ENCODE results near the gene LUC7L2.
"Not testable (repeated sequence)": the region's sequence is repeated elsewhere in the genome, so short reads cannot be mapped to it uniquely, and the experiment has no call there.

The LUC7L2 gene

GRCh38 chr7:139357729-139358506 lies 1.8 kb upstream of the LUC7L2 start:
- not testable (repeated sequence) for DNase-seq

- DNase-seq: no peak
Observed at GRCh38 chr7:139358541-139359365, 941 bp upstream of the LUC7L2 start.

- DNase-seq: peak; percentile 99
Observed at GRCh38 chr7:139360210-139360947, 685 bp downstream of the LUC7L2 start.

- DNase-seq: no peak
Observed at GRCh38 chr7:139360948-139361307, 1.2 kb downstream of the LUC7L2 start.

GRCh38 chr7:139361523-139361922 lies 1.8 kb downstream of the LUC7L2 start:
- DNase-seq: no peak

GRCh38 chr7:139362302-139362701 lies 2.6 kb downstream of the LUC7L2 start:
- DNase-seq: no peak

- no peak for DNase-seq
Observed at GRCh38 chr7:139362981-139363380, 3.3 kb downstream of the LUC7L2 start.

- no peak for DNase-seq
Observed at GRCh38 chr7:139365336-139365735, 5.6 kb downstream of the LUC7L2 start.

- DNase-seq: no peak
Observed at GRCh38 chr7:139366400-139366799, 6.7 kb downstream of the LUC7L2 start.

- DNase-seq: no peak
Observed at GRCh38 chr7:139367438-139368155, 7.9 kb downstream of the LUC7L2 start.

GRCh38 chr7:139370301-139370942 lies 10.7 kb downstream of the LUC7L2 start:
- DNase-seq: no peak

- DNase-seq: no peak
Observed at GRCh38 chr7:139370943-139371313, 11.2 kb downstream of the LUC7L2 start.

GRCh38 chr7:139374246-139374645 lies 14.6 kb downstream of the LUC7L2 start:
- DNase-seq: no peak

- DNase-seq: no peak
Observed at GRCh38 chr7:139382439-139382838, 22.7 kb downstream of the LUC7L2 start.

- no peak for DNase-seq
Observed at GRCh38 chr7:139384611-139385010, 24.9 kb downstream of the LUC7L2 start.

GRCh38 chr7:139387594-139387993 lies 27.9 kb downstream of the LUC7L2 start:
- no peak for DNase-seq

GRCh38 chr7:139389091-139389490 lies 29.4 kb downstream of the LUC7L2 start:
- no peak for DNase-seq

GRCh38 chr7:139389774-139390173 lies 30.1 kb downstream of the LUC7L2 start:
- DNase-seq: no peak

- DNase-seq: no peak
Observed at GRCh38 chr7:139393621-139394211, 34.0 kb downstream of the LUC7L2 start.

- no peak for DNase-seq
Observed at GRCh38 chr7:139394540-139394939, 34.8 kb downstream of the LUC7L2 start.

GRCh38 chr7:139396323-139396951 lies 36.7 kb downstream of the LUC7L2 start:
- no peak for DNase-seq
